H1 (cell line): ENCODE data around the gene CDC73. TPM values are rescaled to one million over a fixed set of nuclear protein-coding genes. Genes with fewer than 3 reads are reported as not detected.

Experiments
- CTCF ChIA-PET: fragments of 300-600 bp; sonication (Branson Sonifier 250); formaldehyde crosslinking; loops from one replicate; lab custom pipeline; 2021; ENCODE audit not compliant: partially characterized antibody; lab: Charles Lee
- POLR2A ChIA-PET: fragments of 300-600 bp; sonication (Branson Sonifier 250); formaldehyde crosslinking; loops from one replicate; lab custom pipeline; 2021; ENCODE audit warnings: inconsistent platforms; ENCODE audit not compliant: partially characterized antibody; lab: Charles Lee
- DNase-seq, 2 experiments: peaks; one replicate each; pipeline versions ENCODE4 v3.0.0 to v3.0.0-alpha.2; 2010 to 2022; ENCODE audit warnings: low spot score in 2 of 2, low read depth in 1 of 2, mixed read lengths in 1 of 2
- FAIRE-seq: peaks from 2 replicates; lab custom pipeline; 2011; peaks lifted over from hg19 to GRCh38; lab: Jason Lieb, UNC
- H2AFZ ChIP-seq: 2 replicates; pipeline ENCODE4 v1.8.1; 2012; ENCODE audit warnings: low read length, inconsistent platforms
- H2AK5ac ChIP-seq: 2 replicates; pipeline ENCODE4 v1.6.1; 2013; ENCODE audit warnings: low read depth, low read length
- H2BK120ac ChIP-seq: replicated peaks from 2 replicates; pipeline ENCODE3; 2013; ENCODE audit warnings: low read depth, low read length, inconsistent platforms
- H2BK12ac ChIP-seq: 2 replicates; pipeline ENCODE4 v1.6.1; 2013; ENCODE audit warnings: low read depth, low read length
- H2BK15ac ChIP-seq: 2 replicates; pipeline ENCODE4 v1.6.1; 2013; ENCODE audit warnings: low read length
- H2BK20ac ChIP-seq: 2 replicates; pipeline ENCODE4 v1.6.1; 2013; ENCODE audit warnings: low read length
- H2BK5ac ChIP-seq: 2 replicates; pipeline ENCODE4 v1.6.1; 2013; ENCODE audit warnings: low read depth, low read length
- H3K14ac ChIP-seq: 2 replicates; pipeline ENCODE4 v1.6.1; 2013; ENCODE audit warnings: inconsistent platforms; ENCODE audit not compliant: insufficient read length
- H3K18ac ChIP-seq: 2 replicates; pipeline ENCODE4 v1.6.1; 2013; ENCODE audit warnings: low read length; ENCODE audit errors: extremely low read depth
- H3K23ac ChIP-seq: 2 replicates; pipeline ENCODE4 v1.6.1; 2013; ENCODE audit warnings: inconsistent platforms; ENCODE audit not compliant: insufficient read length
- H3K23me2 ChIP-seq: 2 replicates; pipeline ENCODE4 v1.6.1; 2013; ENCODE audit warnings: low read depth, low read length
- H3K27ac ChIP-seq: 2 replicates; pipeline ENCODE4 v1.6.1; 2011; ENCODE audit warnings: low read depth, low read length, inconsistent platforms
- H3K27me3 ChIP-seq, 4 experiments: replicated peaks in 1 of 4; 1 replicate in 1 of 4; 2 replicates in 3 of 4; pipeline versions ENCODE4 v1.6.1 to v1.8.1; 2011 to 2013; ENCODE audit warnings: low read length in 3 of 4, mild to moderate bottlenecking in 3 of 4, inconsistent platforms in 2 of 4, mixed read lengths in 2 of 4, moderate library complexity in 1 of 4; ENCODE audit not compliant: control insufficient read depth in 3 of 4, insufficient read depth in 3 of 4; ENCODE audit errors: extremely low read depth in 1 of 4
- H3K36me3 ChIP-seq, 4 experiments: 2 replicates each; pipeline versions ENCODE4 v1.6.1 to v1.8.1; 2011 to 2013; ENCODE audit warnings: mild to moderate bottlenecking in 4 of 4, low read length in 3 of 4, moderate library complexity in 2 of 4, control low read depth in 1 of 4, inconsistent platforms in 1 of 4; ENCODE audit not compliant: insufficient read depth in 4 of 4, control insufficient read depth in 2 of 4
- H3K4ac ChIP-seq: replicated peaks from 2 replicates; pipeline ENCODE3; 2013; ENCODE audit warnings: low read length, low read depth, mixed read lengths, inconsistent platforms; ENCODE audit not compliant: insufficient read length
- H3K4me1 ChIP-seq, 4 experiments: replicated peaks in 1 of 4; 1 replicate in 1 of 4; 2 replicates in 3 of 4; pipeline versions ENCODE4 v1.6.1 to v1.8.1; 2011 to 2013; ENCODE audit warnings: low read length in 3 of 4, inconsistent platforms in 2 of 4, mixed read lengths in 1 of 4; ENCODE audit not compliant: insufficient read depth in 4 of 4, control insufficient read depth in 3 of 4
- H3K4me2 ChIP-seq, 2 experiments: 2 replicates each; pipeline versions ENCODE4 v1.6.1 to v1.8.1; 2011 to 2013; ENCODE audit warnings: low read depth in 2 of 2, low read length in 2 of 2, control low read depth in 1 of 2, inconsistent platforms in 1 of 2, mild to moderate bottlenecking in 1 of 2; ENCODE audit not compliant: insufficient read depth in 1 of 2
- H3K4me3 ChIP-seq, 4 experiments: fragments of 200-600, 300-600 bp in 1 of 4; sonication (generic), shearing (Covaris generic), sonication (Bioruptor Twin) in 1 of 4; 2 replicates each; pipeline versions ENCODE4 v1.5.1 to v1.8.1; 2011 to 2016; ENCODE audit warnings: low read length in 4 of 4, low read depth in 3 of 4, control low read depth in 2 of 4, inconsistent platforms in 2 of 4, mild to moderate bottlenecking in 2 of 4, mixed read lengths in 1 of 4, moderate library complexity in 1 of 4; ENCODE audit not compliant: insufficient read depth in 2 of 4; ENCODE audit errors: extremely low read depth in 1 of 4
- H3K56ac ChIP-seq: replicated peaks from 2 replicates; pipeline ENCODE3; 2013; ENCODE audit warnings: low read depth, mild to moderate bottlenecking, mixed read lengths, low read length, inconsistent platforms; ENCODE audit not compliant: insufficient read length
- H3K79me1 ChIP-seq: 2 replicates; pipeline ENCODE4 v1.6.1; 2013; ENCODE audit warnings: low read depth, low read length, control low read depth
- H3K79me2 ChIP-seq, 2 experiments: 2 replicates each; pipeline versions ENCODE4 v1.6.1 to v1.8.1; 2012 to 2013; ENCODE audit warnings: low read length in 2 of 2, mild to moderate bottlenecking in 2 of 2, inconsistent platforms in 1 of 2; ENCODE audit not compliant: insufficient read depth in 2 of 2, control insufficient read depth in 1 of 2
- H3K9ac ChIP-seq, 4 experiments: replicated peaks in 1 of 4; 1 replicate in 1 of 4; 2 replicates in 3 of 4; pipeline versions ENCODE4 v1.6.1 to v1.8.1; 2011 to 2013; ENCODE audit warnings: low read depth in 3 of 4, low read length in 3 of 4, control low read depth in 2 of 4, mild to moderate bottlenecking in 2 of 4, moderate library complexity in 2 of 4, inconsistent platforms in 1 of 4; ENCODE audit errors: extremely low read depth in 1 of 4
- H3K9me3 ChIP-seq, 2 experiments: 2 replicates each; pipeline versions ENCODE4 v1.6.1 to v1.8.1; 2012 to 2013; ENCODE audit warnings: mild to moderate bottlenecking in 2 of 2, moderate library complexity in 2 of 2, control low read depth in 1 of 2, inconsistent platforms in 1 of 2, low read depth in 1 of 2, low read length in 1 of 2, mixed read lengths in 1 of 2; ENCODE audit not compliant: insufficient read depth in 2 of 2
- H4K20me1 ChIP-seq, 2 experiments: replicated peaks in 1 of 2; 2 replicates each; pipeline versions ENCODE3 to v1.8.1; 2011 to 2013; ENCODE audit warnings: inconsistent platforms in 2 of 2, low read length in 2 of 2, mild to moderate bottlenecking in 1 of 2; ENCODE audit not compliant: insufficient read depth in 2 of 2, control insufficient read depth in 1 of 2
- H4K5ac ChIP-seq: 2 replicates; pipeline ENCODE4 v1.6.1; 2013; ENCODE audit warnings: low read length, low read depth, mixed read lengths, inconsistent platforms; ENCODE audit not compliant: insufficient read length
- H4K8ac ChIP-seq: 2 replicates; pipeline ENCODE4 v1.8.0; 2013; ENCODE audit warnings: mild to moderate bottlenecking, moderate library complexity, low read length, inconsistent platforms; ENCODE audit not compliant: insufficient read depth; ENCODE audit errors: extremely low read depth
- H4K91ac ChIP-seq: replicated peaks from 2 replicates; pipeline ENCODE3; 2013; ENCODE audit warnings: low read length, mixed read lengths, inconsistent platforms; ENCODE audit not compliant: insufficient read length
- BCL11A ChIP-seq, 2 experiments: IDR thresholded peaks; one replicate each; pipeline ENCODE4 v1.6.1; 2011; ENCODE audit warnings: low read depth in 2 of 2, low read length in 2 of 2, mild to moderate bottlenecking in 2 of 2
- EP300 ChIP-seq, 2 experiments: IDR thresholded peaks; 1 replicate in 1 of 2; 2 replicates in 1 of 2; pipeline ENCODE4 v1.6.1; 2011 to 2012; ENCODE audit warnings: low read depth in 2 of 2, low read length in 2 of 2, mild to moderate bottlenecking in 2 of 2, borderline replicate concordance in 1 of 2, inconsistent platforms in 1 of 2, moderate library complexity in 1 of 2
- KDM1A ChIP-seq: fragments of 200-600, 300-600 bp; sonication (generic); IDR thresholded peaks from 2 replicates; pipeline ENCODE4 v1.7.1; 2016; ENCODE audit warnings: mild to moderate bottlenecking, low read length, borderline replicate concordance
- NRF1 ChIP-seq: IDR thresholded peaks from 2 replicates; pipeline ENCODE4 v1.6.1; 2011; ENCODE audit warnings: mild to moderate bottlenecking, low read depth, low read length, improper control_type of control experiment
- POLR2A ChIP-seq, 2 experiments: IDR thresholded peaks; 1 replicate in 1 of 2; 2 replicates in 1 of 2; pipeline ENCODE4 v1.6.1; 2011; ENCODE audit warnings: low read depth in 2 of 2, low read length in 2 of 2, mild to moderate bottlenecking in 2 of 2; ENCODE audit errors: control extremely low read depth in 1 of 2
- SIN3A ChIP-seq, 2 experiments: IDR thresholded peaks in 1 of 2; conservative IDR thresholded peaks in 1 of 2; 2 replicates each; pipeline ENCODE4 v1.6.1; 2011 to 2012; ENCODE audit warnings: low read length in 2 of 2, improper control_type of control experiment in 1 of 2, low read depth in 1 of 2, mild to moderate bottlenecking in 1 of 2
- TAF7 ChIP-seq: optimal IDR thresholded peaks from 2 replicates; pipeline ENCODE3; 2011; ENCODE audit warnings: low read depth, mild to moderate bottlenecking, inconsistent platforms, low read length, moderate library complexity, borderline replicate concordance
- WGBS, 2 experiments: shearing (Covaris generic) in 1 of 2; methylation state at CpG; one replicate each; pipeline versions ENCODE4 v1.1.6 to v1.1.7; 2013 to 2015; ENCODE audit warnings: low lambda C conversion rate in 2 of 2, mixed read lengths in 2 of 2, inconsistent platforms in 1 of 2, low coverage in 1 of 2, missing lambda C conversion rate in 1 of 2; ENCODE audit not compliant: insufficient replicate concordance in 2 of 2, insufficient coverage in 1 of 2, insufficient read length in 1 of 2; ENCODE audit errors: extremely low coverage in 1 of 2, missing lambda C conversion rate in 1 of 2; 5-methylcytosine and 5-hydroxymethylcytosine counted together
- polyA plus RNA-seq, 7 experiments: library from polyadenylated mRNA; depleted of rRNA in 3 of 7; stranded (reverse) in 5 of 7; unstranded in 2 of 7; fragments of >200 nt in 5 of 7; fragments of 200-250 nt in 2 of 7; gene quantifications; 1 replicate in 5 of 7; 2 replicates in 1 of 7; 4 replicates in 1 of 7; pipeline versions ENCODE4 v1.2.1 to v1.2.3, GENCODE V29; 2011 to 2013; ENCODE audit warnings: missing spikeins in 2 of 7, mixed read lengths in 2 of 7
- total RNA-seq: library from RNA; stranded (reverse); fragmentation: NEBNext Ultra II Directional; extraction: Animal tissue kit (Norgen Biotek cat#: 25700); gene quantifications from 2 replicates; pipeline ENCODE4 v1.2.1, GENCODE V29; 2021

The CDC73 gene
- total and polyA plus RNA-seq, 2 of the 8 experiments (the other 6 are each of a cell fraction or from before 2014, with no cell fraction given) = 9.8 to 64.0 TPM

DNA sequence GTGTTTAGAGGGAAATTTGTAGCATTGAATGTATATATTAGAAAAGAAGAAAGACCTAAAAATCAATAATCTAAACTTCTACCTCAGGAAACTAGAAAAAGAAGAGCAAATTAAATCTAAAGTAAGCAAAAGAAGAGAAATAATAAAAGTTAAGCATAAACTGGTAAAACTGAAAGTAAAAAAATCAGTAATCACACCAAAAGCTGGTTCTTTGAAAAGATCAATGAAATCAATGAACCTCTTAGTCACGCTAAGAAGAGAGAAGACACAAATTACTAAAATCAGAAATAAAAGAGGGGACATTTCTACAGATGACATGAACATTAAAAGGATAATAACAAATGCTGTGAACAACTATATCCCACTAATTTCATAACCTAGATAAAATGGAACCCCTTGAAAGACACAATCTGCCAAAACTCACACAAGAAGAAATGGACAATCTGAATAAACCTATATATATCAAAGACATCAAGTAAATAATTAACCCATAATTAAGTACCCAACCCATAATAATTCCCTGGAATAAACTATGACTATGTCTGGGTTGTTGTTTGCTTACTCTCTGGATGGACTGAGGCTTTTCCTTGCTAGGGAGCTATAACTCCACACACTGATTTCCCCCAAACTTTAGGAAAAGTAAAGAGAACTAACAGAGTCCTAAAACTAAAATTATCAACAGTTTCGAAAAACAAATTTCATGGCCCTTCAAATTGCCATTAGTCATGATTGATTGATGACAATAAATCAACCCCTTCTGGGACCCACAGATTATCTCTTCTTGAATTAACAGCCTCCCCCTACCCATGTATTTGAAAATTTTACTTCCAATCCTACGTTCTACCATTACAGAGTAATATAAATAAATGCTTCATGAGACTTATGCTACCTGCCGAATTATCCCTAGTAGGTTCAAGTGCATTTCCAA lies 2.8 kb upstream of the CDC73 start:
- no peak overlapping the region for H2BK120ac ChIP-seq
- no peak overlapping the region for H3K4me2 ChIP-seq
- H3K79me1 ChIP-seq = no peaks in the 10 kb centered on the region
- no peak overlapping the region for H3K18ac ChIP-seq
- peaks cover 0 to 17% of the 10 kb centered on the region in 2 experiments; a peak in 3 of 4 replicates for H3K79me2 ChIP-seq
- H3K23me2 ChIP-seq = no peaks in the 10 kb centered on the region
- H3K9ac ChIP-seq = no peak overlapping the region
- WGBS, 2 experiments = 88% methylated on average over 4 of the region's 4 CpGs; no CpG with 5 or more reads in 1 of the 2 experiments
- no peak overlapping the region for H2BK12ac ChIP-seq
- H4K91ac ChIP-seq = no peak overlapping the region
- no peak overlapping the region for H3K4ac ChIP-seq
- H4K20me1 ChIP-seq = no peaks in the 10 kb centered on the region
- no peak overlapping the region for H3K4me3 ChIP-seq
- H4K8ac ChIP-seq = no peak overlapping the region
- H2AFZ ChIP-seq = no peak overlapping the region
- H3K4me1 ChIP-seq = peaks cover 0 to 5% (median under 1%) of the 10 kb centered on the region in 4 experiments; a peak in 4 of 7 replicates
- no peak overlapping the region for H2BK20ac ChIP-seq
- CTCF ChIA-PET = interaction anchor here (1.3 to 2.1 kb wide), 2 partner anchors 11 to 15 kb away, joined by 4 to 6 read pairs; no protein-coding TSS in a partner anchor
- no peak overlapping the region for H3K56ac ChIP-seq
- no peak overlapping the region for H2AK5ac ChIP-seq
- H3K36me3 ChIP-seq = no peaks in the 10 kb centered on the region
- H3K23ac ChIP-seq = no peak overlapping the region
- POLR2A ChIA-PET = interaction anchor here (0.6 kb wide), 1 partner anchor 306 kb away, joined by 3 read pairs; no protein-coding TSS in a partner anchor
- no peak overlapping the region for H3K14ac ChIP-seq
- H3K27me3 ChIP-seq = no peaks in the 10 kb centered on the region
- no peak overlapping the region for H2BK15ac ChIP-seq
- no peak overlapping the region for H3K27ac ChIP-seq
- FAIRE-seq (no peak), DNase-seq (no peak)
- H3K9me3 ChIP-seq = no peaks in the 10 kb centered on the region; a peak in 1 of 4 replicates
- TF ChIP-seq KDM1A (no peak), SIN3A (conservative IDR thresholded peaks at IDR 0.05 in 1 of 2, IDR thresholded peaks at IDR 0.05 in 1 of 2; ENCODE audit: low read depth in 1 of 2, low read length in 2 of 2) (no peak), NRF1 (no peak), POLR2A (IDR thresholded peaks at IDR 0.05; ENCODE audit: control extremely low read depth in 1 of 2, low read depth in 2 of 2, low read length in 2 of 2) (no peak), TAF7 (no peak), EP300 (IDR thresholded peaks at IDR 0.05; ENCODE audit: borderline replicate concordance in 1 of 2, low read depth in 2 of 2, low read length in 2 of 2) (no peak), BCL11A (IDR thresholded peaks at IDR 0.05; ENCODE audit: low read depth in 2 of 2, low read length in 2 of 2) (no peak)
- H4K5ac ChIP-seq = no peak overlapping the region
- no peak overlapping the region for H2BK5ac ChIP-seq
